HCT116 (cell line): ENCODE results near the gene PRAMEF18. TPM values are rescaled to one million over a fixed set of nuclear protein-coding genes. Genes with fewer than 3 reads are reported as not detected.
"Not testable (repeated sequence)": the region's sequence is repeated elsewhere in the genome, so short reads cannot be mapped to it uniquely, and the experiment has no call there.

Experiments
- ATAC-seq: fragments of 200-7000 bp; cut with Tn5 transposase; 2 replicates; pipeline ENCODE4 v1.9.1; 2020; ENCODE audit warnings: mild to moderate bottlenecking, moderate library complexity
- BruUV-seq: library from RNA; stranded (reverse); fragments of 400-500 nt; replicated peaks from 2 replicates; lab custom pipeline; 2021; lab: Mats Ljungman, UMichigan
- CTCF ChIA-PET: fragments of 300-600 bp; sonication (Branson Sonifier 250); formaldehyde crosslinking; loops from one replicate; lab custom pipeline; 2021; ENCODE audit warnings: antibody characterized with exemption; lab: Charles Lee
- POLR2A ChIA-PET: fragments of 300-600, 350-600 bp; sonication (Branson Sonifier 250); formaldehyde crosslinking; loops from one replicate; lab custom pipeline; 2021; ENCODE audit warnings: antibody characterized with exemption; lab: Charles Lee
- RAD21 ChIA-PET, 2 experiments: fragments of 300-600 bp; sonication (Branson Sonifier 250); formaldehyde crosslinking; loops; one replicate each; lab custom pipeline; 2023; ENCODE audit warnings: low total read pairs in 2 of 2; ENCODE audit not compliant: uncharacterized antibody in 2 of 2, unreplicated experiment in 2 of 2, low non-redundant PET in 1 of 2; lab: Charles Lee
- DNase-seq: peaks from one replicate; pipeline ENCODE4 v3.0.0-alpha.2; 2010; ENCODE audit warnings: low read depth, low spot score
- H2AFZ ChIP-seq: fragments of 200-600 bp; shearing (Covaris generic), sonication (generic); 2 replicates; pipeline ENCODE4 v1.6.1; 2017; ENCODE audit warnings: low read depth, mixed run types, mixed read lengths, antibody characterized with exemption, low read length; ENCODE audit not compliant: poor library complexity, severe bottlenecking
- H3K27ac ChIP-seq: 2 replicates; pipeline ENCODE4 v1.5.1; 2012; ENCODE audit warnings: low read depth, low read length
- H3K27me3 ChIP-seq: fragments of 200-600 bp; sonication (generic); 2 replicates; pipeline ENCODE4 v1.6.1; 2016; ENCODE audit warnings: mixed run types, low read length, mixed read lengths; ENCODE audit not compliant: insufficient read depth
- H3K36me3 ChIP-seq, 2 experiments: fragments of 200-500 bp in 1 of 2; fragments of 200-600 bp in 1 of 2; sonication (Bioruptor generic) in 1 of 2; sonication (generic) in 1 of 2; 2 replicates each; pipeline versions ENCODE4 v1.5.1 to v1.6.1; 2014 to 2016; ENCODE audit warnings: low read length in 2 of 2, inconsistent platforms in 1 of 2, mixed read lengths in 1 of 2, mixed run types in 1 of 2; ENCODE audit not compliant: insufficient read depth in 2 of 2, control insufficient read depth in 1 of 2
- H3K4me1 ChIP-seq, 2 experiments: fragments of 200-600 bp in 1 of 2; sonication (generic) in 1 of 2; 2 replicates each; pipeline versions ENCODE4 v1.5.1 to v1.6.1; 2012 to 2017; ENCODE audit warnings: low read length in 2 of 2, inconsistent platforms in 1 of 2, mild to moderate bottlenecking in 1 of 2, mixed read lengths in 1 of 2, mixed run types in 1 of 2, moderate library complexity in 1 of 2; ENCODE audit not compliant: insufficient read depth in 2 of 2, control insufficient read depth in 1 of 2
- H3K4me2 ChIP-seq: fragments of 200-600 bp; sonication (generic); 2 replicates; pipeline ENCODE4 v1.6.1; 2017; ENCODE audit warnings: mixed run types, low read length, mixed read lengths
- H3K4me3 ChIP-seq, 2 experiments: fragments of 200-600 bp in 1 of 2; sonication (generic) in 1 of 2; replicated peaks in 1 of 2; 2 replicates each; pipeline ENCODE4 v1.5.1; 2011 to 2016; ENCODE audit warnings: low read length in 2 of 2, control low read depth in 1 of 2, low read depth in 1 of 2, mild to moderate bottlenecking in 1 of 2, mixed read lengths in 1 of 2, mixed run types in 1 of 2
- H3K79me2 ChIP-seq: fragments of 200-600 bp; sonication (generic); 2 replicates; pipeline ENCODE4 v1.6.1; 2017; ENCODE audit warnings: mild to moderate bottlenecking, mixed run types, low read length, moderate library complexity, mixed read lengths; ENCODE audit not compliant: insufficient read depth
- H3K9ac ChIP-seq: fragments of 200-600 bp; sonication (generic); 2 replicates; pipeline ENCODE4 v1.6.1; 2016; ENCODE audit warnings: low read length, mixed read lengths
- H3K9me2 ChIP-seq: fragments of 200-600 bp; sonication (generic), shearing (Covaris generic); 2 replicates; pipeline ENCODE4 v1.6.1; 2017; ENCODE audit warnings: mixed run types, mild to moderate bottlenecking, moderate library complexity; ENCODE audit not compliant: insufficient read depth
- H3K9me3 ChIP-seq, 2 experiments: fragments of 200-500 bp in 1 of 2; fragments of 200-600 bp in 1 of 2; sonication (Bioruptor generic) in 1 of 2; sonication (generic) in 1 of 2; 2 replicates each; pipeline ENCODE4 v1.6.1; 2014 to 2017; ENCODE audit warnings: low read length in 2 of 2, mixed read lengths in 2 of 2, inconsistent platforms in 1 of 2, low read depth in 1 of 2, mild to moderate bottlenecking in 1 of 2, mixed run types in 1 of 2, moderate library complexity in 1 of 2; ENCODE audit not compliant: control insufficient read depth in 1 of 2, insufficient read depth in 1 of 2
- H4K20me1 ChIP-seq: fragments of 200-600 bp; sonication (generic), shearing (Covaris generic); 2 replicates; pipeline ENCODE4 v1.6.1; 2017; ENCODE audit warnings: mixed run types, mild to moderate bottlenecking, moderate library complexity; ENCODE audit not compliant: insufficient read depth
- intact Hi-C: fragments of 100-400 bp; cut with micrococcal nuclease; formaldehyde crosslinking; loops from 2 replicates; pipeline ENCODE4 v1.10.0; 2022
- total RNA-seq: library from RNA; stranded (reverse); gene quantifications from one replicate; pipeline ENCODE4 v1.2.1, GENCODE V29; 2021; ENCODE audit not compliant: unreplicated experiment

The PRAMEF18 gene
- total RNA-seq, 1 experiment from 2014 or later, result not detected

DNA sequence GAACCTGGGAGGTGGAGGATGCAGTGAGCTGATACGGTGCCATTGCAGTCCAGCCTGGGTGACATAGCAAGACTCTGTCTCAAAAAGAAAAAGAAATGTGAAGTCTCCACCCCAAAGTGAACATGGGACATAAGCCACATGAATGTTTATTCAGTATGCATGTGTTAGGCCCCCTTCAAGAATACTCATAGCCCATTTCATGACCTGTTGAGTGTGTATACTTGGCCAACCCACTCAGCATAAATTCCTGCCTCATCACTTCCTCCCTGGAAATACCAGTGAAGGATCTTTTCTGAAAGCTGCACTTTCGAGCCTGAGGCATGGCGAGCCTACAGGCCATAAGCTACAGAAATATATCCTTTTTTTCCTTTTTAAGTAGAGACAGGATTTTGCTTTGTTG, 6.8 kb downstream of the PRAMEF18 start:
- H3K4me1 ChIP-seq, RAD21 ChIA-PET, POLR2A ChIA-PET, BruUV-seq, H3K27me3 ChIP-seq, H3K79me2 ChIP-seq, H3K9ac ChIP-seq, H3K4me2 ChIP-seq, ATAC-seq, H4K20me1 ChIP-seq, DNase-seq, H3K36me3 ChIP-seq, H2AFZ ChIP-seq, H3K27ac ChIP-seq, CTCF ChIA-PET, H3K9me3 ChIP-seq, H3K4me3 ChIP-seq, intact Hi-C loops, H3K9me2 ChIP-seq: not testable (repeated sequence)

- POLR2A ChIA-PET, H3K9me3 ChIP-seq, H3K4me1 ChIP-seq, H3K4me2 ChIP-seq, H4K20me1 ChIP-seq, H3K9ac ChIP-seq, ATAC-seq, H3K27me3 ChIP-seq, BruUV-seq, H3K27ac ChIP-seq, H3K36me3 ChIP-seq, H3K9me2 ChIP-seq, DNase-seq, intact Hi-C loops, CTCF ChIA-PET, H3K79me2 ChIP-seq, H2AFZ ChIP-seq, RAD21 ChIA-PET, H3K4me3 ChIP-seq: not testable (repeated sequence)
These were observed 9.3 kb downstream of the PRAMEF18 start for GRCh38 chr1:13216619-13217018.

DNA sequence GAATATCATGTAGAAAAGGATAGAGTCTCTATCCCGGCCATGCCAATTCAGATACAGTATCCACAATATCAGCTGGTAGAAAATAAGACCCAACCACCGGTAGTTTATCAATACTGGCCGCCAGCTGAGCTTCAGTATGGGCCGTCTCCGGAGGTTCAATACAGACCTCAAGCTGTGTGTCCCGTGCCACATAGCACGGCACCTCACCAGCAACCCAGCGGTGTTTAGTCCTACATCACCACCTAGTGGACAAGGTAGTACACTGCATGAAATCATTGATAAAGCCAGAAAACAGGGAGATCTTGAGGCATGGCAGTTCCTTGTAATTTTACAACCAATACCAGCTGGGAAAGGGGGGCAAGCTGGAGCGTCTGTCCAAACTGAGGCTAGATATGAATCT, 17.2 kb downstream of the PRAMEF18 start:
- POLR2A ChIA-PET, H3K4me2 ChIP-seq, H3K9me2 ChIP-seq, H3K27me3 ChIP-seq, H3K9ac ChIP-seq, H3K9me3 ChIP-seq, H3K36me3 ChIP-seq, intact Hi-C loops, H3K4me3 ChIP-seq, H4K20me1 ChIP-seq, H3K79me2 ChIP-seq, DNase-seq, H3K27ac ChIP-seq, RAD21 ChIA-PET, BruUV-seq, H2AFZ ChIP-seq, H3K4me1 ChIP-seq, CTCF ChIA-PET: not testable (repeated sequence)
- peak; percentile 82 for ATAC-seq

DNA sequence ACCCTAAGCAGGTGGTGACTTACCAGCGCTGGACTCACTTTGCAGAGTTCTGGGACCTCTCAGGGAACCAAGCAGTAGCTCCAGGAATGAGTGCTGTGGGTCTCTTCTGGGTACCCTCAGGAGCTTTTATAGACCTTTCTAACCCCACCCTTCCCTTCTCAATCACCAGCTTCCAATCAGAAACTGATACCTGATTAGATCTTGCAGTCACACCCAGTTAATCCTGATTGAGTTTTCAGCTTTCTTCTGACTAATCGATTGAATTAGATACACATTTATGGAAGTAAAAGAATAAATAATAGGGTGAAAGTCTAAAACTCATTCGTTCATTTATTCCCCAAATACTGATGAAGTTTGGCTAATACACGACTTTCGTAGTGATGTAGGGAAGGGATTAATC, 24.6 kb downstream of the PRAMEF18 start, which contains the start of gene PRAMEF13:
Gene PRAMEF13, minus strand, starts transcription at position 101 of the 400 bp plus-strand sequence. CDS start 1,820 bp downstream, outside the sequence.
- H3K27ac ChIP-seq, H3K4me3 ChIP-seq, H3K79me2 ChIP-seq, H3K27me3 ChIP-seq, POLR2A ChIA-PET, H3K9me2 ChIP-seq, H4K20me1 ChIP-seq, BruUV-seq, H3K4me2 ChIP-seq, H3K4me1 ChIP-seq, DNase-seq, H2AFZ ChIP-seq, CTCF ChIA-PET, H3K36me3 ChIP-seq, ATAC-seq, H3K9ac ChIP-seq, RAD21 ChIA-PET, intact Hi-C loops, H3K9me3 ChIP-seq: not testable (repeated sequence)
